GM08714 (cell line): ENCODE measurements around the gene SEC24D.
"Not testable (repeated sequence)": the region's sequence is repeated elsewhere in the genome, so short reads cannot be mapped to it uniquely, and the experiment has no call there.

Source experiments
- H3K4me3 ChIP-seq: fragments of 200-500 bp; sonication (Bioruptor generic); 2 replicates; pipeline ENCODE4 v1.5.1; 2014; ENCODE audit warnings: mild to moderate bottlenecking, low read length, inconsistent platforms
- ZNF274 ChIP-seq: IDR thresholded peaks from 2 replicates; pipeline ENCODE4 v1.6.1; 2012; ENCODE audit warnings: mild to moderate bottlenecking, low read depth, low read length

SEC24D gene, protein sequence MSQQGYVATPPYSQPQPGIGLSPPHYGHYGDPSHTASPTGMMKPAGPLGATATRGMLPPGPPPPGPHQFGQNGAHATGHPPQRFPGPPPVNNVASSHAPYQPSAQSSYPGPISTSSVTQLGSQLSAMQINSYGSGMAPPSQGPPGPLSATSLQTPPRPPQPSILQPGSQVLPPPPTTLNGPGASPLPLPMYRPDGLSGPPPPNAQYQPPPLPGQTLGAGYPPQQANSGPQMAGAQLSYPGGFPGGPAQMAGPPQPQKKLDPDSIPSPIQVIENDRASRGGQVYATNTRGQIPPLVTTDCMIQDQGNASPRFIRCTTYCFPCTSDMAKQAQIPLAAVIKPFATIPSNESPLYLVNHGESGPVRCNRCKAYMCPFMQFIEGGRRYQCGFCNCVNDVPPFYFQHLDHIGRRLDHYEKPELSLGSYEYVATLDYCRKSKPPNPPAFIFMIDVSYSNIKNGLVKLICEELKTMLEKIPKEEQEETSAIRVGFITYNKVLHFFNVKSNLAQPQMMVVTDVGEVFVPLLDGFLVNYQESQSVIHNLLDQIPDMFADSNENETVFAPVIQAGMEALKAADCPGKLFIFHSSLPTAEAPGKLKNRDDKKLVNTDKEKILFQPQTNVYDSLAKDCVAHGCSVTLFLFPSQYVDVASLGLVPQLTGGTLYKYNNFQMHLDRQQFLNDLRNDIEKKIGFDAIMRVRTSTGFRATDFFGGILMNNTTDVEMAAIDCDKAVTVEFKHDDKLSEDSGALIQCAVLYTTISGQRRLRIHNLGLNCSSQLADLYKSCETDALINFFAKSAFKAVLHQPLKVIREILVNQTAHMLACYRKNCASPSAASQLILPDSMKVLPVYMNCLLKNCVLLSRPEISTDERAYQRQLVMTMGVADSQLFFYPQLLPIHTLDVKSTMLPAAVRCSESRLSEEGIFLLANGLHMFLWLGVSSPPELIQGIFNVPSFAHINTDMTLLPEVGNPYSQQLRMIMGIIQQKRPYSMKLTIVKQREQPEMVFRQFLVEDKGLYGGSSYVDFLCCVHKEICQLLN

GRCh38 chr4:118835571-118836300 is at the start of gene SEC24D:
Gene SEC24D (minus strand): TSS chr4:118836126. CDS start chr4:118833696, 2,430 bp downstream.
- TF ChIP-seq ZNF274: no peak
- peak within 1 kb of the TSS; percentile 96 for H3K4me3 ChIP-seq

- H3K4me3 ChIP-seq: no peak overlapping the region
- no peak for TF ChIP-seq ZNF274
Observed at GRCh38 chr4:118884716-118885115, 48.8 kb upstream of the SEC24D start.

DNA sequence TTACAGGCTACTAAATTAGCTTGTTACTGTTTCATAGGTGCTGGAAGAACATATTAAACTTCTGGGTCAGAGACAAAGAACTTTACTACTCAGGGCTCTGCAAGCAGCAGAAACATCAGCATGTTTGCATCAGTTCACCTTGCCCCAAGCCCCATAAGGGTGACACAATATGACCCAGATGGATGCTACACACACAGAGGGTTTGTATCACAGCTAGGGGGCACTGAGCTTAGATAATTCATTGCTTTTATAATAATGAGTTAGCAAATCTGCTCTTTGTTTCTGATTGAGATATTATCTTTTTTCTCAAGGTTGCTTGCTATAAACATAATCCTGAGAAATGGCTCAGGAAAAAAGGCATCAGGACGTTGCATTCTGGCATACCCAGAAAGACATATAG is 47.9 kb upstream of the SEC24D start:
- no peak for TF ChIP-seq ZNF274
- no peak overlapping the region for H3K4me3 ChIP-seq

GRCh38 chr4:118881512-118882146 is 45.7 kb upstream of the SEC24D start:
- H3K4me3 ChIP-seq: no peak overlapping the region
- TF ChIP-seq ZNF274: no peak

DNA sequence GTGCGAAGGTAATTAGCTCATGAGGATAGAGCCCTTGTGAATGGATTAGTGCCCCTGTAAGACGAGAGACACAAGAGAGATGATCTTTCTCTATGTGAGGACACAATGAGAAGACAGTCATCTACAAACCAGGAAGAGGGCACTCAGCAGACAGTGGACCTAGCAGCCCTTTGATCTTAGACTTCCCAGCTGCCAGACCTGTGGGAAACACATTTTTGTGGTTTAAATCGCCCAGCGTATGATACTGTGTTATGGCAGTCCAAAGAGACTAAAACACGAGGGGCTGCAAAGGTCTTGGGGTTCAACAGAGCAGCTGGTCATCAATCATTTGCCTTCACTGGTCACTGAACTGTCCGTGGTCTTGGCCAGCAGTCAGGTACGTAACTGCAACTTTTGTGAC is 43.5 kb upstream of the SEC24D start:
- no peak for TF ChIP-seq ZNF274
- no peak overlapping the region for H3K4me3 ChIP-seq

GRCh38 chr4:118878507-118878906 is 42.6 kb upstream of the SEC24D start:
- H3K4me3 ChIP-seq: not testable (repeated sequence)

- TF ChIP-seq ZNF274: no peak
- no peak overlapping the region for H3K4me3 ChIP-seq
Observed at GRCh38 chr4:118877797-118878196, 41.9 kb upstream of the SEC24D start.

DNA sequence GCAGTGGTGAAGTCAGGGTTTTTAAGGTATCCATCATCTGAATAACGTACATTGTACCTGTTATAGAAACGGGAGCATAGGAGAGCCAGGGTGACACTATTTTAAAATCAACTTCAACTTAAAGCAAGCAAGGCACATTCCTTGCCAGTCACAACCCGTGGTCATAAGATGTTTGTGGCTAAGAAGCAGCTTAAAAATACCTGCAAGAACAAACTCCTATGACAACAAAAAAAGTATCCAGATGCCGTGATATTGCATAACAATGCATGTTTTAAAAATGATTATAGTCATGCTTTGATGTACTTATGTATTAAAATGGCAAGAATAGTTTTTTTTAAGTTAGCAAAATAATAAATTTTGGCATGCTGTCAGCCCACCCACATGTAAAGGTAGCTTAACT is 36.3 kb upstream of the SEC24D start:
- no peak for TF ChIP-seq ZNF274
- no peak overlapping the region for H3K4me3 ChIP-seq

- no peak for TF ChIP-seq ZNF274
- H3K4me3 ChIP-seq: no peak overlapping the region
Observed at GRCh38 chr4:118869808-118870342, 33.9 kb upstream of the SEC24D start.

DNA sequence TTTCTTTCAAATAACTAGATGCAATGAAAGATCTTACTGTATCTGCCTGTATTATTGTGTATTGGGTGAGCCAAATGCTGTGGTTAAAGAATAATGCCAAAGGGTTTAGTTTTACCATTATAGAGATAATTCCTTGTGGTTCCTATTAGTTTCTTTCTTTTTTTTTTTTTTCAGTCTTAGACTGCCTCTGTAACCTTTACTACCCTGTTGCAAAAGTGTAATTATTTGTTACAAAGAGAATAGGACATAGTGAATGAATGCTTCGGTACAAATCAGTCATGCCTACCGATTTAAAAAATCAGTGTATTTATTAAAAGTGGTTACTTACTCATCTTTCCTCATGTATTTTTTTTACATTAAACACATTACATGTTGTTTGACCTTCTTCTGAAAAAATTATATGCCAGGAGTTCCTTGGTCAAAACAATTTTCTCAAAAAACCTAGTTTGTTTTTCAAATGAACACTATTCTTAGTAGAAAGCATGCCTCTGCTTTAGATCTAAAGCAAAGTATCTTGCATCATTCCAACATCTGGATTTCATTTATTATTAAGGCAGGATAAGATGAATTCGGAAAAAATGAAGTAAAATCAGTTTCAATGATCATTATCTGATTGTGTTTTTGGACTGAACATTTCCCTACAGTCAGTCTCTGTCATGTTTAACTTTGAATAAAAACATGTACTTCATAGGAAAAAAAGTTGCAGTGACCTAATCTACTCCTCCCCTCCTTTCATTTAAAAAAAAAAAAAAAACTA is 31.6 kb upstream of the SEC24D start:
- TF ChIP-seq ZNF274: no peak
- no peak overlapping the region for H3K4me3 ChIP-seq

- H3K4me3 ChIP-seq: no peak overlapping the region
- no peak for TF ChIP-seq ZNF274
Observed at GRCh38 chr4:118866442-118866841, 30.5 kb upstream of the SEC24D start.

DNA sequence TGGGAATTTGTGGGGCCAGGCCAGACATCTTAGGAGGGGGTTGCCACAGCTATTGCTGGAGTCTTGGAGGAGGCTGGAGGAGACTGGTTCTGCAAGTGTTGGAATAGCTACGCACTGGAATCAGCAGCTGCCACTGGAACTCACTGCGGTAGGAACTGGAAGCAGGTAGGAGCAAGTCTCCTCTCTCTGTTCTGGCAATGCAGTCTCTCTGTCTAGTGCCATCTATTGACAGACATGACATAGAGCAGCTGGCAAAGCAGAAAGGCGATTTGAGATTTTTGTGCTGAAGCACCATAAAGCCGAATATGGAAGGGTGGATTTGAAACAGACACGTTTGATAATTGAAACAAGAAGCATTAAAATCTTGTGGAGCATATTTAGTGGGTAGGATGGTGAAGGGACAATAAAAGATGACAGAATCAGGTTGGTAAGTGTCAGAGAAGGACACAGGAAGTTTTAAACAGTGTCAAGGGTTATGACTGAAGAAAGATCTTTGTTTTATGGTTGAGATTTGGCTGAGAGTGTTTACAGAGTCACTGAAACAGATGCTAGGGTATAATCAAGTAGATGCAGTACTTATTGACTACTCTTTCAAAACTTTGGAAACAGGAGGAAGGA is 29.3 kb upstream of the SEC24D start:
- no peak overlapping the region for H3K4me3 ChIP-seq
- TF ChIP-seq ZNF274: no peak

- no peak for TF ChIP-seq ZNF274
- H3K4me3 ChIP-seq: no peak overlapping the region
Observed at GRCh38 chr4:118858779-118859178, 22.9 kb upstream of the SEC24D start.
